Activated T-cell treated with anti-CD3 and anti-CD28 coated beads, Interleukin-2, amount 50 U/mL, for 1 hour (primary cell): ENCODE results near the gene KICS2.
"Not testable (repeated sequence)": the region's sequence is repeated elsewhere in the genome, so short reads cannot be mapped to it uniquely, and the experiment has no call there.

Experiments
- DNase-seq: peaks from one replicate; pipeline ENCODE4 v3.0.0-alpha.2; 2020

KICS2 gene

DNA sequence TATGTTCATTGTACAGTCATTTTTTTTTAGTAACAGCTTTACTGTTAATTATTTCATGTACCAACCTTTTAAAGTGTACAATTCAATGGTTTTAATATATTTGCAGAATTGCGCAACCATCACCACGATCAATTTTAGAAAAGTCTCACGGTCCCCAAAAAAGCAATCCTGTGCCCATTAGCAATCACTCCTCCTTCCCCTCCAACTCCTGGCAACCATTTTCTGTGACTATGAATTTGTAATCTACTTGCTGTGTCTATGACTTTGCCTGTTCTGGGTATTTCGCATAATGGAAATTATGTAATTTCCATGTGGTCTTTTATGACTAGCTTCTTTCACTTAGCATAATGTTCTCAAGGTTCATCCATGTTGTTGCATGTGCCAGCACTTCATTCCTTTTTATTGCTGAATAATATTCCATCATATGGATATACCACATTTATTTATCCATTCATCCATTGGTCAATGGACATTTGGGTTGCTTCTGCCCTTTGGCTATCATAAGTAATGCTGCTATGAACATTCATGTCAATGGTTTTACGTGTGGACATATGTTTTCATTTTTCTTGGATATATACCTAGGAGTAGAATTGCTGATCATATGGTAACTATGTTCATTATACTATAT lies 9.9 kb downstream of the KICS2 start:
- no peak for DNase-seq

DNA sequence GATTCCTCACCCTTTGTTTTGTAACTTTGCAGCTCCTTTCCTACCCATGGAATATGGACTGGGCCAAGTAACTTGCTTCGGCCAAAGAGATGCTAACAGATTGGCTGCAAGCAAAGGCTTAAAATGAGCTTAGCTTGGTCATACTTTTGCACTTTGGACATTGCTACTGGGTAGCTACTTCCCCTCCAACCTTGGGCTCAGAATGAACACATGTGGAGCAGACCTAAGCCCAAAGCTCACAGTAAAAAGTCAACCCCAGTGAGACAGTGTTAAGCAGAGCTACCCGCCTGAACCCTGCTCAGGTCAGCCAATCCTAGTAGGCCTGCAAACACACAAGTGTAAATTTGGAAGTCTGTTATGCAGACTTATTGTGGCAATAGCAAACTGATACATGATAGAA lies 14.6 kb downstream of the KICS2 start:
- no peak for DNase-seq

DNA sequence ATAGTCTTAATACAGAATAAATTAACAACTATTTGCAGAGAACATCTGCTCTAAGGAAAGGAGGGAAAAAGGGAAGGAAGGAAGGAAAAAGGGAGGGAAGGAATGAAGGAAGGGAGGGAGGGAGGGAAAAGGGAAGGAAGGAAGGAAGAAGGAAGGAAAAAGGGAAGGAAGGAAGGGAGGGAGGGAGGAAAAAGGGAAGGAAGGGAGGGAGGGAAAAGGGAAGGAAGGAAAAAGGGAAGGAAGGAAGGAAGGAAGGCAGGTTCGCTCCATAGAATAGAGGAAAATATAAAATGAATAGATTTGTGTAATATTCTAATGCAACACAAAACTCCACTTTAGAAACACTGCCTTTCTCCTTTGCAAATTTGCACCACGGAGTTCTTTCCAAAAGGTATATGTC lies 16.6 kb downstream of the KICS2 start:
- no peak for DNase-seq

DNA sequence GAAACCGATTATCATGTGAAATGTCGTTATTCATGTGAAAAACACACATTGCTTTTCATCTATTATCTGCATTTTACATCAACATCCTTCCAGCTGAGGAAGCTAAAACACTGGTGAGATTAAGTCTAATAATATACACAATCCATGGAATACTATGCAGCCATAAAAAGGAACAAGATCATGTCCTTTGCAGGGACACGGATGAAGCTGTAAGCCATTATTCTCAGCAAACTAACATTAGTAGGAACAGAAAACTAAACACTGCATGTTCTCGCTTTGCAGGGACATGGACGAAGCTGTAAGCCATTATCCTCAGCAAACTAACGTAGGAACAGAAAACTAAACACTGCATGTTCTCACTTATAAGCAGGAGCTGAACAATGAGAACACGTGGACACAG lies 18.3 kb downstream of the KICS2 start:
- no peak for DNase-seq

DNA sequence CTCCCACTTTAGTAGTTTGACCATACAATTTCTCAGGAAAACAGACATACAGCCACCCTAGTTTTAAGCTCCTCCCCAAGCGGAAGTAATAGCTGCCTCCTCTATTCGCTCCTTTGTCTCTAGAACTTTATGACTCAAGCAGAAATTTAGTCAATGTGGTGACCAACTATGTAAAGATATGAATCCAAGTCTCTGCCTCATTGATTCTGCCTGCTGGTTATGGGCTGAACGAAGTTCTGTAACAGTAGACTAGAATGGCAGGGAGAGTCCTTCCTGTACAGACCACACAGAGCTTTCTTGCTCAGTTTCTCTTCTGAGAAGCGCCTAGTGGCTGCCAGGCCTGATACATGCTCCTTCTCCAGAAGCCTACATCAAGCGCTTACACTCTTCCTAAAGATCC lies 19.1 kb downstream of the KICS2 start:
- DNase-seq = no peak

DNA sequence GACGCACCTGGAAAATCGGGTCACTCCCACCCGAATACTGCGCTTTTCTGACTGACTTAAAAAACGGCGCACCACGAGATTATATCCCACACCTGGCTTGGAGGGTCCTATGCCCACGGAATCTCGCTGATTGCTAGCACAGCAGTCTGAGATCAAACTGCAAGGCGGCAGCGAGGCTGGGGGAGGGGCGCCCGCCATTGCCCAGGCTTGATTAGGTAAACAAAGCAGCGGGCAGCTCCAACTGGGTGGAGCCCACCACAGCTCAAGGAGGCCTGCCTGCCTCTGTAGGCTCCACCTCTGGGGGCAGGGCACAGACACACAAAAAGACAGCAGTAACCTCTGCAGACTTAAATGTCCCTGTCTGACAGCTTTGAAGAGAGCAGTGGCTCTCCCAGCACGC lies 26.3 kb downstream of the KICS2 start:
- DNase-seq = not testable (repeated sequence)

DNA sequence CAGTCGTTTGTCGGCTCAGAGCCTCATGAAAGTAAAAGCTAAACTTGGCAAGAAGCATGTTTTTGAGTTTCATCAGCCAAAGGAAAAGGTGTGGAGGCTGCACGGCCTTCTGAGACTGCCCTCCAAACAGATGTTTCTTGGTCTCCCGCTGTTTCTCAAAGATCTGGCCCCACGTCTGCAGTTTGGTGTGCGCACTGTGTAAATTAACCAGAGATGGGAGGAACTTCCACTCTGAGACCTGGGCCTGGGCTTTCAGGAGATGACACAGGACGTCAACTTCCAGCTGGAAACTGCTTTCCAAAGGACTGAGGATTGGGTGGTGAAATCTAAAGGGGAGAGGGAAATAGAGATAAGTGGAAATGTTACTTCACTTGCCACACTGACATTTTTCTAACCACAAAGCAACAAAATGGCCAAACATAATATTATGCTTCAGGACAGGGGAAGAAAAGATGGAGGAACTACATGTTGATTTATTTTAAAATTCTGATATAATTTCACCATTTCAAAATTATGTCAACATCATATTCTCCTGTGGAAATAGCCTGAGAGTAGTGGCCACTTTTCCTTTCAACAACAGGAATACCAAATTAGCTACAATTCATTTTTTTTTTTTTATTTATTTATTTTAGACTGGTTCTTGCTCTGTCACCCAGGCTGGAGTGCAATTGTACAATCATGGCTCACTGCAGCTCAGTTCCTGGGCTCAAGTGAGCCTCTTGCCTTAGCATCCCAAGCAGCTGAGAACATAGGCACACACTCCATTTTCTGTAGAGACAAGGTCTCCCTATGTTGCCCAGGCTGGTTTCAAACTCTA lies 27.6 kb downstream of the KICS2 start:
- no peak for DNase-seq

DNA sequence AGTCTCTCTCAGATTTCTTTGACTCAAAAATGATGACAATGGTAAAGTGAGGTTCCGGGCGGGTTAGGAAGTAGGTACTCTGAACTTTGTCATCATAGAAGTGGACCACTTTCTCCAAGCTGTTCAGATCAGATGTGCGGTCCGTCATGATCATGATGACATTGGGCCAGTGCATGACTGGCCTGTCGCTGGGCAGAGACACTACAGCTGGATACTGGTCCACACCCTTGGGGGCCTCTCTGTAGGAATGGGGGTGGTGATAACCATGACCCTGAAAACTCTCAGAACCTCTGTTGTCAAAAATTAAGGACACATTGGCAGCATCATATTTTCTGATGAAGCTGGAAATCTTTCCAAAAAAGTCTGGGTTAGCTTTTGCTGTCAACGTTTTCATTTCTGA lies 28.2 kb downstream of the KICS2 start:
- DNase-seq = no peak

DNA sequence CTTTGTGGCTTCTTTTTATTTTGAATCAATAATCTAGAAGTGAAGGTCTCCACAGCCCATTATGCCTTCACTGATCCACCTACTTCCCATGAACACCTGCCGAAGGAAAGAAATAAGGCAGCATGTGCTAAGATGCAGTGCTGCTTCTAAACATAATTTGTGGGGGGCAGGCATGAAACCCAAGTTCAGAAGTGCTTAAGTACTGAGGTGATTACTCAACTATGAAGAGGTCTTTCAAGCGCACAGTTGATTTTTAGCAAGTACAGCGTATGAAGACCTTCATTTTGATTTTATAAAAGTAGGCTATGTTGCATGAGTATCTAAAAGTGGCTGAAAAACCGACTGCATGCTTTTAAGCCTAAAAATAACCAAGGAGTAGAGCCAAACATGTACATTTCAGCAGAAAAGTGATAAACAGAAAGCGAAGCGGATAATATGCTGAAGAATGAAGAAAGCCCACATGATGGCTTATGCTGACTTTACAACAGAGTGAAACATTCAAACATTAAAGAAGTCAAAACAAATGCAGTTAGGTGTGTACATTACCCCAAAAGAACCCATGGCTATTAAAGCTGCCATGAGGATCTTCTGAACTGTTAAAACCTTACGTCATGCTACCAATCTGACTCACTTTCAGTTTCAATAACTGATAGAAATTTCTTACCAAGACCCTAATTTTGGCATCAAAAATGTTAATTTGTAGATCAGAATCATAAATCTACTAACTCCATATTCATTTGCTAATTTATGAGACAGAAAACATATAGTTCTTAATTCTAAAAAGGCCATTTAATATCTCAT lies 29.3 kb downstream of the KICS2 start:
- no peak for DNase-seq

DNA sequence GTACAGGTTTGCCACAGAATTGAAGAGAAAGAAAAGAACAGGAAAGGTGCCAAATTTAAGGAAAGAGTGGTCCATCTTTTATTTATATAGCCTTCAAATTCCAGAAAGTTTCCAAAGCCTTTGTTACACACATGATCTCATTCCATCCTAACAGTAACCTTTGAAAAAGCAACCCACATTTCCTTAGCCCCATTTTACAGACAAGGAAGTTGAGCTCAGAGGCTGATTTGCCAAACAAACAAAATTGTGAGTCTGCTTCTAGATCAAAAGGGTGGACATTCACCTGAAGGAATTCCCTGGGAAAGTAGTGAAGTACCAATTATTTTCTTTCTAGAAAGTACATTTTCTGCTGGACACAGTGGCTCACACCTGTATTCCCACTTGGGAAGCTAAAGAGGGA lies 32.0 kb downstream of the KICS2 start:
- no peak for DNase-seq

DNA sequence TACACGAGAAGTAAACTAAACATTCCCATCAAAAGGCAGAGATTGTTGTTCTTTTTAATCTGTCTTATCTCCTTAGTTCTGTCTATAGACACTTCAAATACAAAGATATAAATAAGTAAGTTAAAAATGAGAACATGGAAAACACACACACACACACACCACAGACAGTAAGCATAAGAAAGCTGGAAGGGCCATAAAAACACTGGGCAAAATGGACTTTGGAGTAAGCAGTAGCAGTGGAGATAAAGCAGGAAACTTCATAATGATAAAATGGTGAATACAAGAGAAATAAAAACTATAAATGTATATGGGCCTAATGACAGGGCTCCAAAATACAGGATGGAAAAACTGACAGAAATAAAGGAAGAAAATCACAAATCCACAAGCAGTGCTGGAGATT lies 32.6 kb downstream of the KICS2 start:
- no peak for DNase-seq

DNA sequence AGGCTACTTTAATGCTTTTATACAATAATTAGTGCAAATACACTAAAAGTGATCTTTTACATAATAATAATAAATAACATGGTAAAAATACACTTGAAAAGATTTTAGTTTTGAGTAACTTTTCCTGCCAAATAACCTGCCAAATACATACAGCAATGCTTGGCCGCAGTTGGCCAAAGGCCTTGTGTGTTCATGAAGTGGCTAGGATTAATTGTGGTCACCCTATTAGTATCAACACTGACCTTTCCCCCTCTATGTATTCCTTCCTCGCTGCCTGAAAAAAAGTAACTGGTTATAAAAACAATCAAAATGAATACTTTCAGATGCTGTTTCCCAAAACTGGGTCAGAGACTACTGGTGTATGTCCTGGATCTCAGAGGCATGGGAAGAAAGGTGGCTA lies 34.3 kb downstream of the KICS2 start:
- DNase-seq = no peak

DNA sequence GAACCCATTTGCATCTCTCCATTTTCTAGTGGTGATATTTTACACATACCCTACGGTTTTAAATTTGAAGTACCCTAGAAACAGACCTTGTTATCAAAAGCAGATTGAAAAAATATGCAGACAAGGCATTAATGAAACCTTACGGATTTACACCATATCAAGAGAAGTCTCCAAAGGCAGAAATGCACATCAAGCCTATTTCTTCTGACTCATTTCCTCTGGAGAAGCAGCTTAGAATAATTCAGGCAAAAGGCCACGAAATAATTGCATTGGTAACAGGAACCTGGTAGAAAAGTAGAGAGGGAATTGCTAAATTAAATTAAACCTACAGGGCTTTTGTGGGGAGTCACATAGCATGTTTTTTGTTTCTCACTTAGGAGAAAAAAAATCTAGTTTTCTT lies 34.7 kb downstream of the KICS2 start:
- DNase-seq = no peak

DNA sequence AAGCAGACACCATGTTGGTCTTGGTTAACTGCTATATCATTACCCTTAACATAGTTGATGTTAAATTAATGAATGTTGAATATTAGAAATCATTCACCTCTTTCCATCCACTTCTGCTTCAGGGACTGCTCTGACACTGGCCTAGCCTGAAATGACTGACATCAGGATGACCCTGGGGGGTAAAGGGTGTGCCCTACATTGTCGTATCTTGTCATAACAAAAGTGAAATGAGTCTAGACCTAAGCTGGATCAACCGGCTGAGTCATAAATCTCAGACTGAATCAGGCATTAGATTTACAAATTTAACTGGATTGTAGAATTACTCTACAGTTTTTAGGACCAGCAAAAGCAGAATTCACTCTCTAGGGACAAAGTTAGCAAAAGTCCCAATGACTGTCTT lies 35.3 kb downstream of the KICS2 start:
- no peak for DNase-seq

DNA sequence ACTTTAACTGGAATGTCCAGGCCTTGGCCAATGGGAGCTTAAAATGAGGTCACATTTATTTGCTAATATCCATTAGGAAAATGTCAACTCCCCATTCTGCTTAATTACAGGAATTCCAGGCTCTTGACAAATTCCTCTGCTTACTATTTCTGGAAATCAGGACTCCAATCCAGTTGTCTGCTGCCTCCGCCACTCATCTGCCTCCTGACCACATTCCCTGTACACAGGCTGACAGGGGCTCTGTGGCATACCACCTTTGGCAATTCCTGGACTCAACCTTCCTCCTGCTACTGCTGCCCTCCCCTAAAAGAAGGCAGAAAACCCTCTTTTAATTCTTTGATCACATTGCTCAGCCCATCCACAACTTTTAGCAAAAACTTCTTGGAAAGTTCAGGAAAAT lies 37.9 kb downstream of the KICS2 start:
- no peak for DNase-seq

DNA sequence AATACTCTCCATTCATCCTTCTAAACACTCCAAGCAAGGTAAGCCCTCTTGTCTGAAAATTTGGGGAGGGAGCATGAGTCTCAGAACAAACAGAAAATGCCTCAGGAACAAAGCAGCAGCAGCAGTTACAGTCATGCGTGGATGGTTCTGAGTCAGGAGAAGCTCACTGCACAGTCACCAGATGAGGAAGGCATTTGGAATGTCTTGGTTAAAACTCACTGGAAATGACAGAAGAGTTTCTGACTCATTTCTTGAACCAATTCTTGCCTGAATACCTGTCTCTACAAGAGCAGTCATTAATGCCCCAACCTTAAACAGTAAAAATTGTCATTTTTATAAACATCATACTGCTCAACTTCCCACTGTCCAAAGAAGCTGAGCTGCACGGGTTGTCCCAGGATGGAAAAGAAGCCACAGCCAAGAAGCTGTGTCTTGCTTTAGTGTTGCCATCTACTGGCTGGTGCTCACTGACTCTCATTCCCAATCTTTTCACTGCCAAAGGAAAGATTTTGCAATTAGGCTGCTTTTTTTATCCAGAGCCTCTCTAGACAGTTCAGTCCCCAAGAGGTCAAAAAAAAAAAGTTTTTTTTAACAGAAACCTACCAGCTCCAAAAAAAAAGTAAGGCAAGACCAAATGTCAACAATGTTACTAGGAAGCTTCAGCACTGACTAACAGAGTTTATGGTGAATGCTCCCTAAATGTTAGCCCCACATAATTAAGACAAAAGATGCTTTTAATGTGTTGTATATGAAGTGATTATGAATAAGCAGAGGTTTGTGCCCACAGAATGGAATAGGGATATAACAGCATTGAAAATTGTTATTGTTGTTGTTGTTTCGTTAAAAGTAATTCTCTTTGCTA lies 40.4 kb downstream of the KICS2 start:
- no peak for DNase-seq

DNA sequence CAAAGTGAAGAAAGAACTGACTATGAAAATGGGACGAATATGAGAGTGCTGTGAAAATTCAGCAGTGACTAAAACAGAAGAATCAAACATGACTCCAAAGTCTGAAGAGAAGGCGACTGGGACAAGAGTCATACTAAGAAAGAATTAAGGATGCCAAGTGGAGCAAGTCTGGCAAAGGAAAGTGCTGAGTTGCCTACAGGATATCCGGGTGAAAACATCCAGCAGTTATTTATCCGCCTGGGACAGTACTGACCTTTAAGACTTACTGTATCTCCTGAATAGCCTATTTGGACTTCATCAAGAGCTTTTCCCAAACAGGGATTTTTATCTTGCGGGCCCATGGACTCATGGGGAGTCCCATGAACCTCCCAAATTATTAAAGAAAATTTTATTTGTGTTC lies 41.1 kb downstream of the KICS2 start:
- no peak for DNase-seq

DNA sequence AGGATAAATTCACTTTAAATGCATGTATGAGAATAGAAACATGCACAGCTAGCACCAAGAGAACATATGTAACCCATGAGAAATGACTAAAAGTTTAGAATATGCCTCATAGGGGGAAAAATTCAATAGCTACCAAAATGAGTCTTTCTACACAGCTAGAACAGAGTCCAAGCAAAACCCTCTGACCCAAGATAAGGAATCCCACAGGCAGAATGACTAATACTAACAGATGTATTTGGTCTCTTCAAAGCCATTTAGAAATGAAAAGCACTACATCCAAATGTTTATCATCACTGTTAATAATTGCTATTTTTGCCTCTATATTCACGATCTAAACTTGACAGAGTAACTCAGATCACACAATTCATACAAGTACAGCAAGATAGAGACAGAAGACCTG lies 44.0 kb downstream of the KICS2 start:
- no peak for DNase-seq

DNA sequence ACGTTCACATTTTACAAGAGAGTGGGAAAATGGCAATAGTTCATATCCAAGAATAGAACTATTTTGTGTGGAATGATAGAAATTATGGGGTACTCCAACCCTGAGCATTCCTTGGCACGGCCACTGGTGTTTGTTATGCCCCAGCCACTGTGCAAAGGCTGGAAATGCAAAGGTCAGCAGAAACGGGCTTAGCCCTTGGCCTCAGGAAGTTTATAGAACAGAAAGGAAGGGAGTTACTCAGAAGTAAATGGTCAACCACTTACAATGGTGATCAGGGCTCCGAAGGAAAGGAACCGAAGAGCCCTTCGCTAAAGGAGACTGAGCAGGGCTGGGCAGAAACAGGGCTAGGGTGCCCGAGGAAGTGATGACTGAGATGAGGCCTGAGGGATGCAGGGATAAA lies 45.1 kb downstream of the KICS2 start:
- DNase-seq = no peak

DNA sequence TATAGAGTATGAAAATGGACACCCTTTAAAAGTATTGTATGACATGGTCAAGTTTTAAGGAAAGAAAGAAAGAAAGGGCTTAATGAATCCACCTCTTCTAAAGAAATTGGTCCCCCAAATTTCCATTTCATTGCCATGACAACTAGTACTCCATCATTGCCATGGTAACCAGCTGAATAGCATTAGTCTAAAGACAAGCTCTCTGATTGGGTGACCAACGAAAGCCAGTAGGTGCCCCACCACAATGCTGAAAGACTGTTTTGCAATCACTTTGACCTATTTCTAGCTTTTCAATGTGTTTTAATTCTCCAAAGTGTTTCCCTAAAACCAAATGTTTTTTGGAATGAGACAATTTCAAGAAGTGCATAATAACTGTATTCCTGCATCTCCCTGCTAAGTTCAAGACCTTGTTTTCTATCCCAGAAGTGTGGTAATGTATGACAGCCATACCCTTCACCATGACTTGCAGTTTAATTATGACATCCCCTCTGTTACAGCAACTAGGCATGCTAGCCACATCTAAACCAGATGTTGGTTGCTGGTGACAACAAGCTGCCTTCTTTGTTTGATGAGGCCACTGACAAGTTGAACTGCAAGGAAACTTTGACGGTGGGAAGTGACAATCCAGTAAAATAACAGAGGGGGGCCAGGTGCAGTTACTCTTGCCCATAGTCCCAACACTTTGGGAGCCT lies 46.7 kb downstream of the KICS2 start:
- DNase-seq = no peak

DNA sequence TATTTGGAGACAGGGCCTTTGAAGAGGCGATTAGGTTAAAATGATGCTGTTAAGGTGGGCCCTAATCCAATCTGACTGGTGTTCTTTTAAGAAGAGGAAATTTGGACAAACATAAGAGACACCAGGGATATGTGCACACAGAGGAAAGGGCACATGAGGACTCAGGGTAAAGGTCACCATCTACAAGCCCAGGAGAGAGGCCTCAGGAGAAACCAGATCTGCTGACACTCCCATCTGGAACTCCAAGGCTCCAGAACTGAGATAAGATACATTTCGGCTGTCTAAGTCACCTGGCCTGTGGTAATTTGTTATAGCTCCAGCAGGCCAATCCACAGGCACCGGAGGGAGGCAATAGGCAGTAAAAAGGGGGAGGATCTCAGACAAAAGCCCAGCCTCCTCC lies 48.6 kb downstream of the KICS2 start:
- no peak for DNase-seq
